HG03565 (cell line): ENCODE results near the gene ZNHIT2.
A peak's percentile ranks its signal among the peaks of the same experiment; 100 is the strongest.
"Not testable (repeated sequence)": the region's sequence is repeated elsewhere in the genome, so short reads cannot be mapped to it uniquely, and the experiment has no call there.

Source experiments
- ATAC-seq: cut with Tn5 transposase; IDR thresholded peaks from one replicate; pipeline ENCODE4 v1.9.1; 2021; ENCODE audit warnings: mild to moderate bottlenecking, moderate library complexity; ENCODE audit not compliant: unreplicated experiment

Gene ZNHIT2

DNA sequence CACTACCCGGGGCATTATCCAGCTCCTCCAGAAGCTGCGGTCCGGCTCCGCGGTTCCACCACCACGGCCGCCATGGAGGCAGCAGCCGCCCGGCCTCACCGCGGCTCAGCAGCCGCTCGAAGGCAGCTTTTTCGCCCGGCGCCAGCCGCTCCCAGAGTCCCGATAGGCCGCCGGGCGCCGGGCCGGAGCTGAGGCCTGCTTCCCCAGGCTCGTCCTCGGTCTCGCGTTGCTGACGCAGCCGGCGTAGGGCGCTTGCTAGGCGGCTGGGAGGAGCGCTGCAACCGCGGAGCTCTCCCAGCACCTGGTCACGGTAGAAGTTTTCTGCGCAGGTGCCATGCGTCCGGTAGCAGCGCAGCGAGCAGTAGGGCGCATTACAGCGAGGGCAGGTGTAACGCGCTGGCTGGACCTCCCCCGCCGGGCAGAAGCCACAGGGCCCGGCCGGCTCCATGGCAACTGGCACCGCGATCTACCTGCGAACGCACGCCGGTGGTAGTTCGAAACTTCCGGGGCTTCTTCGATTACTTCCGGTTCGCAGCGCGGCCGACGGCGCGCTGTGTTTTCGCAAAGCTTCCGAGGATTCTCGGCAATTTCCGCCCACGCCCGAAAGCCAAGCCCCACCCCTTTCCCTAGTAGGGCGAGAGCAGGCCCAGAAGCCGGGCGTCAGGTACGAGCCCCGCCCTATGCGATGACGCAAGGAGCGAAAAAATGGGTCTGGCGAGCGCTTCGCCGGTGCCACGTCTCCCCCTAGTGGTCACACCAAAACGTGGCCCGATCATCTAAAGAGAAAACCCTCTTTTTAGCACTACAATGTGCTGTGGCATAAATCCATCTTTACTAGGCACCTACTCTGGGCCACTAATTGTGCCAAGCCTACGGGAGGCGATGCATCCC lies at the start of gene ZNHIT2:
TSS of gene ZNHIT2 (minus strand) at position 496 of the 891 bp plus-strand sequence. CDS start at position 448, 48 bp downstream.
- peak; percentile 48 for ATAC-seq

GRCh38 chr11:65166893-65167292 lies 49.4 kb upstream of the ZNHIT2 start:
- ATAC-seq = no peak

GRCh38 chr11:65165410-65166317 lies 48.2 kb upstream of the ZNHIT2 start:
- ATAC-seq = no peak

DNA sequence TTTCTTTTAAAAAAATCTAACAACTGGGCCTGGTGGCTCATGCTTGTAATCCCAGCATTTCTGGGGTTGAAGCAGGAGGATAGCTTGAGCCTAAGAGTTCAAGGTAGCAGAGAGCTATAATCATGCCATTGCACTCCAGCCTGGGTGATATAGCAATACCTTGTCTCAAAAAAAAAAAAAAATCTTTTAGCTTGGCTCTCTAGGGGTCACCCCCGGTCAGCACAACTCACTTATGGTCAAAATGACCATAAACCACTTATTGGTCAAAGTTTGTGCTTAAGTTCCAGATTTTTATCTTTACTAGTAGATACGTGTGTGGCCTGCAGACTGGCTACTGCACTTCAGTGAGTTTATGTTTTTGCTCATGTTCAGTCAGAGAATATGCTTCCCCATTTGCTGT lies 46.2 kb upstream of the ZNHIT2 start:
- no peak for ATAC-seq

DNA sequence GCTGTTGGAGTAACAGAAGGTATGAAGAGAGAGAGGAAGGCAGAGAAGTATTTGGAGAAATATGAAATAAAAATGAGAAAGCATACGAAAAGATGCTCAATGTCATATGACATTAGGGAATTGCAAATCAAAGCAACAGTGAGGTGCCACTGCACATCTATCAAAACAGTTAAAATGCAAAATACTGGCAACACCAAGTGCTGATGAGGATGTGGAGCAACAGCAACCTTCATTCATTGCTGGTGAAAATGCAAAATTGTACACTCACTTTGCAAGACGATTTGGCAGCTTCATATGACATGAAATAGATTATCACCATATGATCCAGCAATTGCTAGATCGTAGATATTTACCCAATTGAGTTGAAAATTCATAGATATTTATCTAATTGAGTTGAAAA lies 43.1 kb upstream of the ZNHIT2 start:
- ATAC-seq = no peak

DNA sequence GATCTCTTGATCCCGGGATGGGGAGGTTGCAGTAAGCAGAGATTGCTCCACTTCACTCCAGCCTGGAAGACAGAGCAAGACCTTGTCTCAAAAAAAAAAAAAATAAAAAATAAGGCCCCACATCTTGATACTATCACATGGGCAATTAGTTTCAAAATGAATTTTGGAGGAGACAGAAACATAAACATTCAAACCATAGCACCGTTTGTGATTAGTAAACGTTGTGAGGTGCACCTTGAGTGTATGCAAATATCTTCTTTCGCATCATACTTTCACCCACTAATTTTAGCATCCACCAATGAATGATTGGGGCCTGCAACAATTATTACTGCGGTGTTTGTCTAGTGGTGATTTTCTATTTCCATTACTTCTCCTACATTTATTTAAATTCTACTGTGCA lies 41.5 kb upstream of the ZNHIT2 start:
- ATAC-seq = peak; percentile 56

DNA sequence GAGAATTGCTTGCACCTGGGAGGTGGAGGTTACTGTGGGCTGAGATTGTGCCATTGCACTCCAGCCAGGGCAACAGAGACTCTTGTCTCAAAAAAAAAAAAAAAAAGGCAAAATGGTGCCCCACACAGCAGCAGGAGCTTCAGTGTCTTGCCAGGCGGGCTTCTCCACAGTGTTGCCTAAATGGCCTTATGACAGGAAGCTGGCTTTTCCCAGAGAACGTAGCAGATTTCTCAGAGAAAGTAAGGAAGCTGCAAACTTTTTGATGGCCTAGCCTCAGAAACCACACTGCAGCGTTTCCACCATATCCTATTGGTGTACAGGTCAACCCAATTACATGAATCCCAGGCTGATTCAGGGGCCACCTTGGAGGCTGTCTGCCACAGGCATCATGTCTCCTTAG lies 39.8 kb upstream of the ZNHIT2 start:
- ATAC-seq = no peak

GRCh38 chr11:65156926-65157325 lies 39.4 kb upstream of the ZNHIT2 start:
- ATAC-seq = no peak

GRCh38 chr11:65156256-65156655 lies 38.8 kb upstream of the ZNHIT2 start:
- no peak for ATAC-seq

- no peak for ATAC-seq
Observed at GRCh38 chr11:65152122-65152521, 34.6 kb upstream of the ZNHIT2 start.

DNA sequence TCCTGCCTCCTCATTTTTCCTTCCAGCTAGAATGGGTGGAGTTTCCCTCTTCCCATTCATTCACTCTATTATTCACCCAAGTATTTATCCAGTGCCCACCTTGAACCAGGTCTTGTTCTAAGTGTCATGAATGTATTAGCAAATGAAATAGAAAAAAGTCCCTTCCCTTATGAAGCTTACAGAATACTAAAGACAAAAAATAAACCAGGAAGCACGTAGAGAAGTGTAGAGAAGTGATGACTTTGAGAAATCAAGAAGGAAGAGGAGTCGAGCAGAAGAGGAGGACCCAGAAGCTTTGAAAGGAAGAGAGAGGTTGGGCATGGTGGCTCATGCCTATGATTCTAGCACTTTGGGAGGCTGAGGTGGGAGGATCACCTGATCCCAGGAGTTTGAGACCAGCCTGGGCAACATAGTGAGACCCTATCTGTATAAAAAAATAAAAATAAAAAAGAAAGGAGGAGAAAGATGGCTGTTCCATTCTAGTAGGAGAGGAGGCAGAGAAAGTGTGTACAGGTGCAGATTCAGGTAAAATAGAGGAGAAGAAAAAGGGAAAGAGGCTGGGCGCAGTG lies 33.9 kb upstream of the ZNHIT2 start:
- ATAC-seq = no peak

- ATAC-seq = no peak
Observed at GRCh38 chr11:65150509-65151299, 33.2 kb upstream of the ZNHIT2 start.

- not testable (repeated sequence) for ATAC-seq
Observed at GRCh38 chr11:65150131-65150508, 32.6 kb upstream of the ZNHIT2 start.

DNA sequence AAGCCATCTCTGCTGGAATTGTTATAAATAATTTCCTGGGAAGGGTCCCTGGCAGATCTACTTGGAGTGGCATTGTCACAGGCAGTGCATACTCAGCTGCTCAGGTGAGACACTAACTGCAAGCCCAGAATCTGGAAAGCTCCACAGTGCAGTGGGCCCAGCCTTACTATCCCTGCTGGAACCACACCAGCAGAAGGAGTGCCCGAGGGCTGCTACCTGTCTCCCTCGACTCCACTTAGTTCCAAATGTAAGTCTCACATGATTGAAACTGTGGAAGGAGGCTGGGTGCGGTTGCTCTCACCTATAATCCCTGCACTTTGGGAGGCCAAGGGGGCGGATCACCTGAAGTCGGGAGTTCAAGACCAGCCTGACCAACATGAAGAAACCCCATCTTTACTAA lies 31.2 kb upstream of the ZNHIT2 start:
- no peak for ATAC-seq

DNA sequence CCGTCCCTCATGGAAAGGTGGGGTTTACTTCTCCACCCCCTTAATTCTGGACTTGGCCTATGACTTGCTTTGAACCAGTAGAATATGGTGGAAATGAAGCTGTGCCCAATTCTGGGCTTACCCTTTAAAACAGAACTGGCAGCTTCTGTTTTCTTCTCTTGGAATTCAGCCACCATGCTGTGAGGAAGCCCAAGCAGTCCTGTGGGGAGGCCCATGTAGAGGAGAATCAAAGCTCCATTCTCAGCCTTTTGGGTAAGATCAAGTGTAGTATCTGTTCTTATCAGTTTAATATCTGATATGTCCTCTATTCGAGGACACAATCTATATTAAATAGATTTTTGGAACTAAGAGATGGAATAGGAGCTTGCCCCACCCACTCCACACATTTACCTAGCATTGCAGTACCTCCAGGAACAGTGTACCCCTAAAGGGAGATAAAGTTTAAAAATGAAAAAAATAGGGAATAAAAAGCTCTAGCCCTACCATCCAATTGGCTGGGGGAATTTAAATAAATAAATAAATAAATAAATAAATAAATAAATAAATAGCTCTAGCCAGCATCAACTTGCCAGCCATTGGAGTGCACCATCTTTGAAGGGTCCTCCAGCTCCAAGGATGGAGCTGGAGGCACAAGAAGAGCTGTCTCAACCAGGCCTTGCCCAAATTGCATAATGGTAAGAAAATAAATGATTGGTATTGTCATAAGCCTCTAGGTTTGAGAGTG lies 30.0 kb upstream of the ZNHIT2 start:
- ATAC-seq = no peak

DNA sequence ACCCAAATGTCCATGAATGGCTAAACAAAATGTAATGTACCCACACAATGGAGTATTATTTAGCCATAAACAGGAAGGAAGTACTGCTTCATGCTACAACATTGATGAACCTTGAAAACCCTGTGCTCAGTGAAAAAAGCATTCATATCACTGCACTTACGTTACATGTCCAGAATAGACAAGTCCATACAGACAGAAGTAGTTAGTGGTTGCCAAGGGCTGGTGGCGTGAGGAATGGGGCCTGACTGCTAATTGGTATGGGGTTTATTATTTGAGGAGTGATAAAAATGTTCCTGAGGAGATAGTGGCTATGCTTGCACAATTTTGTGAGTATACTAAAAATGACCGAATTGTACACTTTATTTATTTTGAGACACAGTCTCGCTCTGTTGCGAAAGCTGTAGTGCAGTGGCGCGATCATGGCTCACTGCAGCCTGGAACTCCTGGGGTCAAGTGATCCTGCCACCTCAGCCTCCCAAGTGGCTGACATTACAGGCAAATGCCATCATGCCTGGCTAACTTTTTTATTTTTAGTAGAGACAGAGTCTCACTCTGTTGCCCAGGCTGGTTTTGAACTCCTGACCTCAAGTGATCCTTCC lies 24.5 kb upstream of the ZNHIT2 start:
- no peak for ATAC-seq

DNA sequence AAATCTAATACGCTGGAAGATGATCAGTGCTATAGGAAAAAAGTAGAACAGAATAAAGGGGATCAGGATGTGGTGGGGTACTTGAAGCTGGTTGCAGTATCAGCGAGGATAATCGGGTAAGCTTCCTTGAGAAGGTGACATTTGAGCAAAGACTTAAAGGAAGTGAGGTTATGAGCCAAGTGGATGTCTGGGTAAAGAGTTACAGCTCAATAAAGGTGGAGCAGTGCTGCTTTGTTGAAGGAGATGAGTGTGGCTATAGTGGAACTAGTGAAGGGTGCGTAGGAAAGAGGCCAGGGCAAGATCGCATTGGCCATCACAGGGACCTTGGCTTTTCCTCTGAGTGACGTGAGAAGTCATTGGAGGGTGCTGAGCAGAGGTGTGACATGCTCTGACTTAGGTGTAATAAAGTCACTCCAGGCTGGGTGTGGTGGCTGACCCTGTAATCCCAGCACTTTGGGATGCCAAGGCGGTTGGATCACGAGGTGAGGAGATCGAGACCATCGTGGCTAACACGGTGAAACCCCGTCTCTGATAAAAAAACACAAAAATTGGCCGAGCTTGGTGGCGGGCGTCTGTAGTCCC lies 19.1 kb upstream of the ZNHIT2 start:
- ATAC-seq = no peak

DNA sequence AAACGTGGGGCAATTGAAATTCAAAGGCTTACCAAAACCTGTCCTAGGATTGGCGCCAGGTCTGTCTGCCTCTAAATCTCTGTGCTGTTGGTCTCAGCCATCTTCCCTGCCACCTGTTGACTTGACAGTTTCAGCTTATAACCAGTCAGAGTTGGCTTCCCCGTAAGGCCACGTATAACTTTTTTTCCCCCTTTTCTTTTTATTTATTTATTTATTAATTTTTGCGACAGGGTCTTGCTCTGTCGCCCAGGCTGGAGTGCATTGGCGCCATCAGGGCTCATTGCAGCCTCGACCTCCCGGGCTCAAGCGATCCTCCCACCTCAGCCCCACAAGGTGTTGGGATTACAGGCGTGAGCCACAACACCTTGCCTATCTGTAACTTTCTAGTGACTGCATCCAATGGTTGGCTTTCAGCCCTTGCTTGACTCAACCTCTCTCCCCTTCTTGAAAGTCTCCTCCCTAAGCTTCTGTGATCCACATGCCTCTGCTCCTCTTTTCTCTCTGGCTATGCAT lies 18.2 kb upstream of the ZNHIT2 start:
- no peak for ATAC-seq
